ENCODE results near the gene SLC16A12. TPM values are rescaled to one million over a fixed set of nuclear protein-coding genes. Genes with fewer than 3 reads are reported as not detected.
A peak's percentile ranks its signal among the peaks of the same experiment; 100 is the strongest.

SLC16A12 gene
- total and polyA plus RNA-seq, 4 donors = 0.03 to 10.7 (median 0.94) TPM

GRCh38 chr10:89398003-89398749, 137.2 kb downstream of the SLC16A12 start:
- H3K9me3 ChIP-seq (ENCODE audit: control insufficient read depth in 4 of 4, low read length in 3 of 4) = no peaks in the 10 kb centered on the region
- no peaks in the 10 kb centered on the region for H3K27me3 ChIP-seq (ENCODE audit: control insufficient read depth in 4 of 4, insufficient read depth in 4 of 4, low read length in 3 of 4)
- DNase-seq (ENCODE audit: low spot score) = no peak
- H3K4me1 ChIP-seq (ENCODE audit: control insufficient read depth in 4 of 4, insufficient read depth in 4 of 4, low read length in 3 of 4) = peaks cover 1 to 20% (median 12%) of the 10 kb centered on the region in 4 donors
- peaks cover 0 to 10% (median 5%) of the 10 kb centered on the region in 4 donors for H3K36me3 ChIP-seq (ENCODE audit: control insufficient read depth in 4 of 4, insufficient read depth in 3 of 4, low read depth in 1 of 4, low read length in 3 of 4)
- no peak overlapping the region for H3K4me3 ChIP-seq (ENCODE audit: low read depth in 1 of 3, low read length in 3 of 3)
- H3K9ac ChIP-seq (ENCODE audit: low read depth in 1 of 2, low read length in 2 of 2) = no peak overlapping the region
- TF ChIP-seq SP1 (IDR thresholded peaks at IDR 0.05) (peak; percentile 36), HNF4A (conservative IDR thresholded peaks at IDR 0.05) (peak; percentile 72 to 74), MAX (IDR thresholded peaks at IDR 0.05) (no peak), GABPA (IDR thresholded peaks at IDR 0.05 in 1 of 2, conservative IDR thresholded peaks at IDR 0.05 in 1 of 2) (no peak), ATF3 (IDR thresholded peaks at IDR 0.05) (no peak), FOXA2 (IDR thresholded peaks at IDR 0.05) (peak; percentile 62), REST (IDR thresholded peaks at IDR 0.05) (no peak), JUND (IDR thresholded peaks at IDR 0.05) (peak in 1 of 2 donors; percentile 11), RXRA (IDR thresholded peaks at IDR 0.05) (peak in 1 of 2 donors; percentile 66), HNF4G (IDR thresholded peaks at IDR 0.05) (peak; percentile 20), RAD21 (IDR thresholded peaks at IDR 0.05) (peak; percentile 18 to 28), NR2F2 (IDR thresholded peaks at IDR 0.05) (no peak), TAF1 (conservative IDR thresholded peaks at IDR 0.05) (no peak)
- 38% methylated on average over 5 of the region's 5 CpGs for WGBS
- peak overlapping the region in 1 of 2 donors; percentile 41 for H3K27ac ChIP-seq (ENCODE audit: low read depth in 1 of 2, low read length in 2 of 2)

GRCh38 chr10:89395141-89395540, 140.3 kb downstream of the SLC16A12 start:
- Histone ChIP-seq H3K9ac (ENCODE audit: low read depth in 1 of 2, low read length in 2 of 2) (no peak overlapping the region), H3K4me3 (ENCODE audit: low read depth in 1 of 3, low read length in 3 of 3) (no peak overlapping the region), H3K9me3 (ENCODE audit: control insufficient read depth in 4 of 4, low read length in 3 of 4) (no peaks in the 10 kb centered on the region), H3K27ac (ENCODE audit: low read depth in 1 of 2, low read length in 2 of 2) (no peak overlapping the region), H3K27me3 (ENCODE audit: control insufficient read depth in 4 of 4, insufficient read depth in 4 of 4, low read length in 3 of 4) (no peaks in the 10 kb centered on the region), H3K36me3 (ENCODE audit: control insufficient read depth in 4 of 4, insufficient read depth in 3 of 4, low read depth in 1 of 4, low read length in 3 of 4) (no peaks in the 10 kb centered on the region), H3K4me1 (ENCODE audit: control insufficient read depth in 4 of 4, insufficient read depth in 4 of 4, low read length in 3 of 4) (peaks cover 3 to 39% (median 18%) of the 10 kb centered on the region in 4 donors)
- WGBS = 97% methylated on average over 2 of the region's 2 CpGs
- TF ChIP-seq RXRA (IDR thresholded peaks at IDR 0.05) (no peak), GABPA (IDR thresholded peaks at IDR 0.05 in 1 of 2, conservative IDR thresholded peaks at IDR 0.05 in 1 of 2) (no peak), CTCF (IDR thresholded peaks at IDR 0.05; ENCODE audit: low read depth, low read length, missing input control) (no peak), TAF1 (conservative IDR thresholded peaks at IDR 0.05) (no peak), ZBTB33 (IDR thresholded peaks at IDR 0.05) (no peak), YY1 (IDR thresholded peaks at IDR 0.05) (no peak), FOXA2 (IDR thresholded peaks at IDR 0.05) (no peak), JUND (IDR thresholded peaks at IDR 0.05) (no peak), HNF4G (IDR thresholded peaks at IDR 0.05) (no peak)
- DNase-seq (ENCODE audit: low spot score) = no peak

Measured in liver (tissue), 9 donors.